GM19023 (cell line): ENCODE results near the gene MSANTD2.

Experiments
- ATAC-seq: cut with Tn5 transposase; IDR thresholded peaks from one replicate; pipeline ENCODE4 v1.9.1; 2021; ENCODE audit warnings: mild to moderate bottlenecking, moderate library complexity; ENCODE audit not compliant: unreplicated experiment

Gene MSANTD2

GRCh38 chr11:124739479-124740276 is 60.5 kb downstream of the MSANTD2 start, which contains the start of gene NRGN:
Gene NRGN (plus strand): TSS chr11:124739942. CDS start chr11:124740085, 143 bp downstream.
- ATAC-seq = peak; percentile 98

DNA sequence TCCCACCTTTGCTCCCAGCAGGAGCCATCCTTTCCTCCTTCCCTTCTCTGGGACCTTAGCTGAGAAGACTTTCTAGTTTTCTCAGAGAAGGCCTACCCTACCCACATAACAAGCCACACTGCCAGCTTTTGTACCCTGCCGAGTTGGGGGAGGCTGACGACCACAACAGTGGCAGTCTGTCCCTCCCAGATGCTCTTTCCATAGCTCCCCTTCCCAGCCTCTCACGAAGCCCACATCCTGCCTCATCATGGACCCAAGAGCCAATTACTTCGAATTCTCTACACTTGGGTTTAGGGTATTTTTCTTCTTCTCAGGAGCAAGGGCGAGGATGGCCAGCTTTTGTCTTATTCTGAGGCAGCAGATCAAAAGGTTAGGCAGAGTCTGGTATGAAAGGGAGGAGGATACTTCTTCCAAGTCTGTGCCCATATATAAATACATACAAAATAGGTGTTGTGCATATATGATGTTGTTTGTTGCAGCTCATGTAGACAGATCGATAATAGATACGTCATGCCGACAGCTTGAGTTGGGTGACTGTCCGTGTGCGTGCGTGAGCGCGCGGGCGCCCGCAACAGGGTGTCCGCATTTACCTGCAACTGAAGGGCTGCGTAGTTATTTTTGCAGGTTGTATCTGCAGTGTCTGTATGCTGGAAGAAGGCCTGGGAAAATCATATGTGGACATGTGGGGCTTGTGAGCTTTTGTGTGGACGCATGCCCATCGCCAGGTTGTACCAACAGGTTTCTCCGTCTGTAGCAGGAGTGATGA is 61.3 kb downstream of the MSANTD2 start:
- no peak for ATAC-seq

DNA sequence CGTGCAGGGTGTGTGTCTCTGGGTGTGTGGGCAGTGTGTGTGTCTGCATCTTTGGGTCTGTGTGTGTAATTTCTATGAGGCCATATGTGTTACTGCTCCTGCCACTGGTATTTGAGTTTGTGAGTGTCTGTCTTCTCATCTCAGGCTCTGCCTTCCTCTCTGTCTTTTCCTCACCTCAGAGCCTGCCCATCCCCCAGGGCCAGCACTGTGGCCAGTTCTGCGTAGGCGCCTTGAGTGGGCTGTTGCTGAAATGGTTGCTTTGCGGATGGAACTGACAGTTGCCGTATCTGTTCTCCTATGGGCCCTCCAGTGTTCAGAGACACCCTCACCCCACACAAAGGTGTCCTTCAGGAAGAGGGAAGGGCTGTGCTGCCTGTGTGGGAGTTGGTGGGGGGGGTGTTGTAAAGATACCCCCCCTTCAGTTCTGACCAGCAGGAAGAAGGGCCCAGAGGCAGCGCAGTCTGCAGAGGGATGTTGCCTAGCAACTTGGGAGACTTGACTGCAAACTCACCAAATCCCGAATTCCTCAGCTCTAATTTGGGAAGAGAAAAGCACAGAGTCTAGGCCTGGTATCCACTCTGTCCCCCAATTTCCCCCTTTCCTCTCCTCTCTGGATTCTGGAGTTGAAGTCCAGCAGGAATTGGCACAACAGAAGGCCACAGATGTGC is 62.4 kb downstream of the MSANTD2 start:
- no peak for ATAC-seq

GRCh38 chr11:124736736-124737135 is 63.5 kb downstream of the MSANTD2 start:
- ATAC-seq = no peak

GRCh38 chr11:124732230-124732629 is 68.0 kb downstream of the MSANTD2 start:
- ATAC-seq = no peak

- no peak for ATAC-seq
Observed at GRCh38 chr11:124729571-124729970, 70.6 kb downstream of the MSANTD2 start.

DNA sequence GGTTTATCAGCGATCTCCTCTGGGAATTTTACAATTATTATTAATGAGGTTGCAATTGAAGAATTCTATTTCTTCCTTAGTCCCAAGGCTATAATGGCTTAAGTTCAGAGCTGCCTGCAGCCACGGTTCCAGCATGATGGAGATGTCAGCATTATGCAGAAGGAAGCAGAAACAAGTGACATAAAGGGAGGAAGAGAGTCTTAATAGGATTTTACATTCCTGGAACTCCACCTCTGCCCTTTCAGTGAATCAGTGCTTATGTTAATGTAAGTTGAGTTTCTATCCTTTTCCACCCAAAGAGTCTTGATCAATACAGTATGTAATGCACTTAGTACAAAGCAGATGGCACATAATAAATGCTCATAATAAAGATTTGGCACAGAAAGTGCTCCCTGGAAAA is 72.1 kb downstream of the MSANTD2 start:
- ATAC-seq = no peak

DNA sequence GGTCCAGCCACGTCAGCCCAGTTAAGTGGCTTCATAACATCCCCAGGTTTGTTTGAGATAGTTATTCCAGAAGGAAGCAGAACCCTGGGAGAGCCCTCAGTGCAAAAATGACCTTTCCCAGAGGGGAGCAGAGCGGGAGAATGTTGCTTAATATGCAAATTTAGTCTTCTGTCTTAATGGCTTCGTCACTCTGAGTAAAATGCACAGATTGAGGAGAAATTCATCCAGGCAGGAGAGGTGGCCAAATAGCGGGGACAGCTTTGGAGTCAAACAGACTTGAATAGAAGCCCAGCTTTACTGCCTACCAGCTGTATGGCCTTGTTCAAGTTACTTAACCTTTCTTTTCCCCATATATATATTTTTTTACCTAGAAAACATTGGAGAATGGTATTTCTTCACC is 72.7 kb downstream of the MSANTD2 start:
- no peak for ATAC-seq

DNA sequence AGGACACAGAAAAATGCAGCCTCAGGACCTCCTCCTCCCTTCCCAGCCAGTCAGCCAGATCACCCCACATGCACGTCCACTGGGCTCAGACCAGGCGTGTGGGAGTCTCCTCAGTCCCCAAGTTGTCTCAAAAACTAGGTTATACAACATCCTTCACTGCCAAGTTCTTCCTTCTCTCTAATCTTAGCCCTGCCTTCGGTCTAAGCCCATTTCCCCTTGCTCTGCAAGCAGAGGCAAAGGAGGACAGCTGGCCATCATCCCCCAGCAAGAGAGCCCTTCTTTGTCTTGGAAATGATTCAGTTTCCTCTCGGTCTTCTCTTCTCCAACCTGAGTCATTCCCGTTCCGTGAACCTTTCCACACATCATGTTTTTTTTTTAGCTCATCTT is 74.5 kb downstream of the MSANTD2 start:
- ATAC-seq = peak; percentile 14

- ATAC-seq = peak; percentile 97
Observed at GRCh38 chr11:124724979-124725718, 75.1 kb downstream of the MSANTD2 start.

DNA sequence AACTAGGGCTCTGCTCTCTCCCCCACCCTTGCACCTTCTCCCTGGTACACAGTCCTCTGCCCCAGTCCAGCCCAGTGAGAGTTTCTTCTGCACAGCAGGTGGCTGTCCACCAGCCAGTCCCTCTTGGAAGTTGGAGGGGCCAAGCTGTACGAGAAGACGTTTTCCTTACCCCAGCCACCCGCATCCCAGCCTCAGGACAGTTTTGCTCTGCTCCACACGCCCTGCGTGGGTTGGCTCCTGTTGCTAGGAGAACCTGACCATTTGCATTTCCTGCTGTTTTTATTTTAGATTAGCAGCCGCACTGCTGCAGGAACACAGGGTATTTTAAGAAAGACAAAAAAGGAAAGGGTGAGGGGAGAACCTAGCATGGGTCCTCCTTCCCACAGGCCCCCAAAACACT is 78.0 kb downstream of the MSANTD2 start:
- ATAC-seq = no peak

DNA sequence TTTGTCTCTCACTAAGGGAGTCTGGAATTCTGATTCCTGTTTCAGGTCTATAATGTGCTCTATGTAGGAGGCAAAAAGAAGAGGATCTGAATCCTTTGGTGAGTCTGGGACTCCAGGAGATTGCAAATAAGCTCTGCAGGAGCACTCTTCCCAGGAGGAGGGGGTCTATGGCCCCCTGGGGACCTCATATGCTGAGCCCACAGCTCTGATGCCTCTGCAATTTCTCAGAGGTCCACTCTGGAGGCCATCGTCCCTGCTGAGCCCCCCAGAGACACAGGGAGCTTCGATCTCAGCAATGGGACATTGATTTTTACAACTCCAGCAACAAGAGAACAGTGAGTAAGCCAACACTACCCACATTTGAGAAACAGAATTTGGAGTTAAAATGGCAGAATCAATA is 80.7 kb downstream of the MSANTD2 start:
- no peak for ATAC-seq

DNA sequence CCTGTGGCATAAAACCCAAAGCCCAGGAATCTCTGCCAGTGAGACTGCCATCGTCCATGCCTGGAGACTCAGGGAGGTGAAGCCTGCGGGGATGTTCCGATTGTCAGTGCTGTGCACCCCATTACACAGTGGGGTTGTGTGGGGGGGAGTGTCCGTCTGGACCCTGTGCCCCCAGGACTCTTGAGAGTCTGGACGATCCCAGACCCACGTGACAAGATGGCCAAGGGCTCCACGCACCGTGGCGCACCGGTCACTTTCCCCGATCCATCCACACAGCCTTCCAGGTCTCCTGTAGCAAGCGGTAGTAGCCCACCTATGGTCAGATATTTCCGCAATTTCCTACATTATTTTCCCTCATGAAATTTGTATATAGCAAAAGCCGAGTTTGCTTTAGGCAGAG is 81.4 kb downstream of the MSANTD2 start:
- ATAC-seq = no peak

GRCh38 chr11:124717786-124718651 is 82.2 kb downstream of the MSANTD2 start:
- ATAC-seq = peak; percentile 56

- ATAC-seq = no peak
Observed at GRCh38 chr11:124717421-124717785, 82.8 kb downstream of the MSANTD2 start.

GRCh38 chr11:124716591-124716990 is 83.6 kb downstream of the MSANTD2 start:
- no peak for ATAC-seq
